ENCODE measurements around the gene PRKCZ.

- no peak for TF ChIP-seq TAF1 (IDR thresholded peaks at IDR 0.05; ENCODE audit: low read depth, low read length)
- no peak for TF ChIP-seq POLR2A (IDR thresholded peaks at IDR 0.05; ENCODE audit: low read depth, low read length)
- TF ChIP-seq SPI1 (IDR thresholded peaks at IDR 0.05; ENCODE audit: low read depth, low read length): no peak
- TF ChIP-seq POLR2AphosphoS5 (IDR thresholded peaks at IDR 0.05; ENCODE audit: low read depth, low read length): no peak
- no peak for TF ChIP-seq PAX5 (IDR thresholded peaks at IDR 0.05; ENCODE audit: insufficient read depth, low read length, severe bottlenecking)
- no peak for TF ChIP-seq POU2F2 (IDR thresholded peaks at IDR 0.05; ENCODE audit: low read depth, low read length)
Measured at GRCh38 chr1:2065699-2066098, 15.5 kb downstream of the PRKCZ start.
